Trophoblast cell (in vitro differentiated cells and primary cell): ENCODE data around the gene SSBP2.

Source experiments
- DNase-seq, 2 donors: peaks; one replicate each; pipeline ENCODE4 v3.0.0-alpha.2; 2016
- H2AFZ ChIP-seq: 2 replicates; pipeline ENCODE4 v1.6.1; 2013; ENCODE audit warnings: low read length, moderate library complexity, mild to moderate bottlenecking; ENCODE audit not compliant: insufficient read depth, poor library complexity
- H2AK5ac ChIP-seq: 2 replicates; pipeline ENCODE4 v1.6.1; 2013; ENCODE audit warnings: mild to moderate bottlenecking, low read length
- H2BK120ac ChIP-seq: 2 replicates; pipeline ENCODE4 v1.6.1; 2013; ENCODE audit warnings: low read length, mild to moderate bottlenecking, moderate library complexity; ENCODE audit not compliant: insufficient read depth, poor library complexity
- H2BK12ac ChIP-seq: 2 replicates; pipeline ENCODE4 v1.6.1; 2013; ENCODE audit warnings: mild to moderate bottlenecking, low read length, moderate library complexity
- H2BK5ac ChIP-seq: 2 replicates; pipeline ENCODE4 v1.6.1; 2013; ENCODE audit warnings: low read length, low read depth, moderate library complexity, mild to moderate bottlenecking; ENCODE audit not compliant: poor library complexity
- H3K14ac ChIP-seq: 2 replicates; pipeline ENCODE4 v1.6.1; 2013; ENCODE audit warnings: mild to moderate bottlenecking, low read length
- H3K18ac ChIP-seq: 2 replicates; pipeline ENCODE4 v1.6.1; 2013; ENCODE audit warnings: mild to moderate bottlenecking, low read length
- H3K23ac ChIP-seq: 2 replicates; pipeline ENCODE4 v1.6.1; 2013; ENCODE audit warnings: low read length
- H3K27ac ChIP-seq: 2 replicates; pipeline ENCODE4 v1.5.1; 2013; ENCODE audit warnings: low read depth, mild to moderate bottlenecking, inconsistent platforms, low read length, moderate library complexity
- H3K27me3 ChIP-seq: 2 replicates; pipeline ENCODE4 v1.6.1; 2013; ENCODE audit warnings: inconsistent platforms, mild to moderate bottlenecking, low read length, moderate library complexity; ENCODE audit not compliant: insufficient read depth
- H3K36me3 ChIP-seq, 2 experiments: 1 replicate in 1 of 2; 2 replicates in 1 of 2; pipeline ENCODE4 v1.6.1; 2013; ENCODE audit warnings: low read length in 2 of 2, mild to moderate bottlenecking in 2 of 2, moderate library complexity in 1 of 2; ENCODE audit not compliant: insufficient read depth in 2 of 2, control insufficient read depth in 1 of 2
- H3K4ac ChIP-seq: 2 replicates; pipeline ENCODE4 v1.6.1; 2013; ENCODE audit warnings: low read depth, mild to moderate bottlenecking, low read length, moderate library complexity
- H3K4me1 ChIP-seq, 2 experiments: 1 replicate in 1 of 2; 2 replicates in 1 of 2; pipeline ENCODE4 v1.6.1; 2013; ENCODE audit warnings: low read length in 2 of 2, mild to moderate bottlenecking in 2 of 2, moderate library complexity in 1 of 2; ENCODE audit not compliant: insufficient read depth in 2 of 2, control insufficient read depth in 1 of 2
- H3K4me2 ChIP-seq: 2 replicates; pipeline ENCODE4 v1.6.1; 2013; ENCODE audit warnings: inconsistent platforms, mild to moderate bottlenecking, low read length, moderate library complexity
- H3K4me3 ChIP-seq: 2 replicates; pipeline ENCODE4 v1.5.1; 2013; ENCODE audit warnings: mild to moderate bottlenecking, low read depth, low read length, inconsistent platforms
- H3K79me1 ChIP-seq: one replicate; pipeline ENCODE4 v1.6.1; 2013; ENCODE audit warnings: low read length
- H3K79me2 ChIP-seq: 2 replicates; pipeline ENCODE4 v1.6.1; 2013; ENCODE audit warnings: low read length, mild to moderate bottlenecking; ENCODE audit not compliant: control insufficient read depth, insufficient read depth, poor library complexity
- H3K9ac ChIP-seq: 2 replicates; pipeline ENCODE4 v1.6.1; 2013; ENCODE audit warnings: mild to moderate bottlenecking, low read length
- H3K9me3 ChIP-seq: 2 replicates; pipeline ENCODE4 v1.6.1; 2013; ENCODE audit warnings: low read depth, mild to moderate bottlenecking, control low read depth, inconsistent platforms, low read length; ENCODE audit not compliant: insufficient read depth
- H4K12ac ChIP-seq: 2 replicates; pipeline ENCODE4 v1.6.1; 2013; ENCODE audit warnings: low read depth, mild to moderate bottlenecking, low read length, moderate library complexity
- H4K8ac ChIP-seq: 2 replicates; pipeline ENCODE4 v1.6.1; 2013; ENCODE audit warnings: low read depth, mild to moderate bottlenecking, low read length, moderate library complexity
- H4K91ac ChIP-seq: one replicate; pipeline ENCODE4 v1.6.1; 2013; ENCODE audit warnings: low read depth, mild to moderate bottlenecking, low read length, moderate library complexity
- WGBS: extraction: QIAGEN DNeasy Blood & Tissue Kit; methylation state at CpG from one replicate; pipeline ENCODE4 v1.1.7; 2013; ENCODE audit warnings: missing lambda C conversion rate; ENCODE audit not compliant: insufficient read length, insufficient coverage; ENCODE audit errors: extremely low coverage; 5-methylcytosine and 5-hydroxymethylcytosine counted together

The SSBP2 gene

GRCh38 chr5:81389025-81389424 is 361.9 kb downstream of the SSBP2 start:
- Histone ChIP-seq H3K4me2 (no peak overlapping the region), H3K18ac (no peak overlapping the region), H3K79me1 (no peaks in the 10 kb centered on the region), H3K27me3 (peaks cover 8% of the 10 kb centered on the region), H3K4me3 (no peak overlapping the region), H3K23ac (no peak overlapping the region), H3K79me2 (no peaks in the 10 kb centered on the region), H3K9ac (no peak overlapping the region), H3K4ac (no peak overlapping the region), H2AK5ac (no peak overlapping the region), H2BK5ac (no peak overlapping the region), H3K9me3 (no peaks in the 10 kb centered on the region), H4K12ac (no peak overlapping the region), H4K91ac (no peak overlapping the region), H2AFZ (no peak overlapping the region), H3K27ac (no peak overlapping the region), H2BK12ac (no peak overlapping the region), H4K8ac (no peak overlapping the region), H3K36me3 (no peaks in the 10 kb centered on the region), H3K14ac (no peak overlapping the region), H2BK120ac (no peak overlapping the region), H3K4me1 (peaks cover under 1 to 6% of the 10 kb centered on the region in 2 experiments)
- DNase-seq = no peak

- Histone ChIP-seq H2BK12ac (no peak overlapping the region), H3K23ac (no peak overlapping the region), H3K4ac (no peak overlapping the region), H3K4me1 (no peaks in the 10 kb centered on the region), H3K79me2 (no peaks in the 10 kb centered on the region), H3K27ac (no peak overlapping the region), H3K9ac (no peak overlapping the region), H2AFZ (no peak overlapping the region), H3K14ac (no peak overlapping the region), H4K12ac (no peak overlapping the region), H3K27me3 (no peaks in the 10 kb centered on the region), H2BK5ac (no peak overlapping the region), H3K18ac (no peak overlapping the region), H3K4me3 (no peak overlapping the region), H4K91ac (no peak overlapping the region), H2BK120ac (no peak overlapping the region), H3K9me3 (no peaks in the 10 kb centered on the region), H3K79me1 (no peaks in the 10 kb centered on the region), H4K8ac (no peak overlapping the region), H3K36me3 (no peaks in the 10 kb centered on the region), H3K4me2 (no peak overlapping the region), H2AK5ac (no peak overlapping the region)
- no CpG with 5 or more reads among the region's 4 CpGs for WGBS
- no peak for DNase-seq
These were observed 362.7 kb downstream of the SSBP2 start for GRCh38 chr5:81388169-81388568.

- no CpG with 5 or more reads among the region's 2 CpGs for WGBS
- Histone ChIP-seq H3K27ac (no peak overlapping the region), H2BK12ac (no peak overlapping the region), H3K14ac (no peak overlapping the region), H3K18ac (no peak overlapping the region), H4K91ac (no peak overlapping the region), H3K36me3 (no peaks in the 10 kb centered on the region), H4K8ac (no peak overlapping the region), H3K4ac (no peak overlapping the region), H2BK5ac (no peak overlapping the region), H4K12ac (no peak overlapping the region), H3K4me1 (no peaks in the 10 kb centered on the region), H2BK120ac (no peak overlapping the region), H3K9ac (no peak overlapping the region), H2AK5ac (no peak overlapping the region), H2AFZ (no peak overlapping the region), H3K4me3 (no peak overlapping the region), H3K27me3 (no peaks in the 10 kb centered on the region), H3K79me1 (no peaks in the 10 kb centered on the region), H3K4me2 (no peak overlapping the region), H3K23ac (no peak overlapping the region), H3K79me2 (no peaks in the 10 kb centered on the region), H3K9me3 (no peaks in the 10 kb centered on the region)
- no peak for DNase-seq
These were observed 367.0 kb downstream of the SSBP2 start for GRCh38 chr5:81383867-81384266.

- H3K4me2 ChIP-seq = no peak overlapping the region
- no peak overlapping the region for H2BK120ac ChIP-seq
- H3K14ac ChIP-seq = no peak overlapping the region
- H3K27me3 ChIP-seq = no peaks in the 10 kb centered on the region
- no peak overlapping the region for H3K18ac ChIP-seq
- no peaks in the 10 kb centered on the region for H3K9me3 ChIP-seq
- WGBS = no CpG with 5 or more reads among the region's 2 CpGs
- H2BK12ac ChIP-seq = no peak overlapping the region
- no peak overlapping the region for H2AK5ac ChIP-seq
- no peak overlapping the region for H4K91ac ChIP-seq
- no peak overlapping the region for H3K23ac ChIP-seq
- no peak for DNase-seq
- H3K36me3 ChIP-seq = no peaks in the 10 kb centered on the region
- H3K4me1 ChIP-seq = no peaks in the 10 kb centered on the region
- no peak overlapping the region for H4K12ac ChIP-seq
- H3K9ac ChIP-seq = no peak overlapping the region
- H2BK5ac ChIP-seq = no peak overlapping the region
- no peak overlapping the region for H3K4me3 ChIP-seq
- H3K79me1 ChIP-seq = no peaks in the 10 kb centered on the region
- no peaks in the 10 kb centered on the region for H3K79me2 ChIP-seq
- no peak overlapping the region for H4K8ac ChIP-seq
- no peak overlapping the region for H3K27ac ChIP-seq
- no peak overlapping the region for H2AFZ ChIP-seq
- no peak overlapping the region for H3K4ac ChIP-seq
These were observed 379.5 kb downstream of the SSBP2 start for GRCh38 chr5:81371354-81371876.
